Stimulated activated CD8-positive, alpha-beta memory T cell treated with anti-CD3 and anti-CD28 coated beads, Interleukin-7, amount 100 ng/mL, for 4 hours (primary cell): ENCODE results near the gene KCTD10.
A peak's percentile ranks its signal among the peaks of the same experiment; 100 is the strongest.

Experiments used
- DNase-seq, 2 donors: peaks; one replicate each; pipeline ENCODE4 v3.0.0-alpha.2; 2020; ENCODE audit warnings: low read depth in 2 of 2

Gene KCTD10

GRCh38 chr12:109477185-109477962, at the start of gene KCTD10, which contains the start of gene UBE3B:
KCTD10 (minus strand) TSS chr12:109477300; CDS start chr12:109477262, 38 bp downstream.
UBE3B (plus strand) TSS chr12:109477634; CDS start chr12:109483552, 5,918 bp downstream.
- DNase-seq: peak; percentile 64 to 77

- DNase-seq: no peak
Observed at GRCh38 chr12:109525279-109525585, 48.1 kb upstream of the KCTD10 start.

GRCh38 chr12:109524466-109525278, 47.6 kb upstream of the KCTD10 start:
- no peak for DNase-seq

GRCh38 chr12:109523504-109523903, 46.4 kb upstream of the KCTD10 start:
- DNase-seq: no peak

- no peak for DNase-seq
Observed at GRCh38 chr12:109523071-109523470, 46.0 kb upstream of the KCTD10 start.

- no peak for DNase-seq
Observed at GRCh38 chr12:109521831-109522230, 44.7 kb upstream of the KCTD10 start.

GRCh38 chr12:109519787-109520186, 42.7 kb upstream of the KCTD10 start:
- DNase-seq: no peak

- peak; percentile 12 to 19 for DNase-seq
Observed at GRCh38 chr12:109518820-109519665, 41.9 kb upstream of the KCTD10 start.

GRCh38 chr12:109517619-109518018, 40.5 kb upstream of the KCTD10 start:
- DNase-seq: no peak

GRCh38 chr12:109513977-109514376, 36.9 kb upstream of the KCTD10 start:
- no peak for DNase-seq

- DNase-seq: no peak
Observed at GRCh38 chr12:109513051-109513450, 36.0 kb upstream of the KCTD10 start.

GRCh38 chr12:109512608-109513007, 35.5 kb upstream of the KCTD10 start:
- DNase-seq: no peak

GRCh38 chr12:109510196-109510595, 33.1 kb upstream of the KCTD10 start:
- no peak for DNase-seq

- no peak for DNase-seq
Observed at GRCh38 chr12:109504068-109504467, 27.0 kb upstream of the KCTD10 start.

- no peak for DNase-seq
Observed at GRCh38 chr12:109503611-109504010, 26.5 kb upstream of the KCTD10 start.

GRCh38 chr12:109502332-109502731, 25.2 kb upstream of the KCTD10 start:
- DNase-seq: no peak

GRCh38 chr12:109501299-109501698, 24.2 kb upstream of the KCTD10 start:
- DNase-seq: no peak

- DNase-seq: no peak
Observed at GRCh38 chr12:109500406-109501185, 23.5 kb upstream of the KCTD10 start.

GRCh38 chr12:109497675-109498074, 20.6 kb upstream of the KCTD10 start:
- DNase-seq: no peak

GRCh38 chr12:109496306-109496705, 19.2 kb upstream of the KCTD10 start:
- no peak for DNase-seq

- no peak for DNase-seq
Observed at GRCh38 chr12:109495012-109495411, 17.9 kb upstream of the KCTD10 start.
